ENCODE data around the gene SOX5. TPM values are rescaled to one million over a fixed set of nuclear protein-coding genes. Genes with fewer than 3 reads are reported as not detected.

The SOX5 gene
- total RNA-seq, 1 experiment from 2014 or later = 1.3 TPM

- no peak for DNase-seq (ENCODE audit: low read depth)
Measured at GRCh38 chr12:23611320-23611719, 338.1 kb downstream of the SOX5 start.

GRCh38 chr12:23600919-23601318 is 348.6 kb downstream of the SOX5 start:
- no peak for DNase-seq (ENCODE audit: low read depth)

GRCh38 chr12:23596568-23596967 is 352.9 kb downstream of the SOX5 start:
- DNase-seq (ENCODE audit: low read depth) = no peak

- DNase-seq (ENCODE audit: low read depth) = no peak
Measured at GRCh38 chr12:23587833-23588559, 361.5 kb downstream of the SOX5 start.

GRCh38 chr12:23585782-23586163 is 363.7 kb downstream of the SOX5 start:
- no peak for DNase-seq (ENCODE audit: low read depth)

GRCh38 chr12:23585156-23585781 is 364.2 kb downstream of the SOX5 start:
- no peak for DNase-seq (ENCODE audit: low read depth)

- DNase-seq (ENCODE audit: low read depth) = no peak
Measured at GRCh38 chr12:23581913-23582312, 367.6 kb downstream of the SOX5 start.

- no peak for DNase-seq (ENCODE audit: low read depth)
Measured at GRCh38 chr12:23579257-23579656, 370.2 kb downstream of the SOX5 start.

GRCh38 chr12:23576372-23576771 is 373.1 kb downstream of the SOX5 start:
- no peak for DNase-seq (ENCODE audit: low read depth)

GRCh38 chr12:23569356-23569755 is 380.1 kb downstream of the SOX5 start:
- no peak for DNase-seq (ENCODE audit: low read depth)

GRCh38 chr12:23566133-23566532 is 383.3 kb downstream of the SOX5 start:
- DNase-seq (ENCODE audit: low read depth) = no peak

- no peak for DNase-seq (ENCODE audit: low read depth)
Measured at GRCh38 chr12:23564451-23565152, 384.9 kb downstream of the SOX5 start.

- no peak for DNase-seq (ENCODE audit: low read depth)
Measured at GRCh38 chr12:23561364-23562345, 387.8 kb downstream of the SOX5 start.

- no peak for DNase-seq (ENCODE audit: low read depth)
Measured at GRCh38 chr12:23560611-23561010, 388.9 kb downstream of the SOX5 start.

GRCh38 chr12:23559268-23559753 is 390.2 kb downstream of the SOX5 start:
- no peak for DNase-seq (ENCODE audit: low read depth)

GRCh38 chr12:23556661-23557060 is 392.8 kb downstream of the SOX5 start:
- no peak for DNase-seq (ENCODE audit: low read depth)

- no peak for DNase-seq (ENCODE audit: low read depth)
Measured at GRCh38 chr12:23555825-23556207, 393.7 kb downstream of the SOX5 start.

- no peak for DNase-seq (ENCODE audit: low read depth)
Measured at GRCh38 chr12:23555180-23555824, 394.2 kb downstream of the SOX5 start.

- no peak for DNase-seq (ENCODE audit: low read depth)
Measured at GRCh38 chr12:23552417-23552816, 397.1 kb downstream of the SOX5 start.

- no peak for DNase-seq (ENCODE audit: low read depth)
Measured at GRCh38 chr12:23550753-23551152, 398.7 kb downstream of the SOX5 start.

- DNase-seq (ENCODE audit: low read depth) = no peak
Measured at GRCh38 chr12:23548742-23549141, 400.7 kb downstream of the SOX5 start.
